Measurements from ENCODE around the gene MT3.
A peak's percentile ranks its signal among the peaks of the same experiment; 100 is the strongest.

- TF ChIP-seq, protein P1, sequence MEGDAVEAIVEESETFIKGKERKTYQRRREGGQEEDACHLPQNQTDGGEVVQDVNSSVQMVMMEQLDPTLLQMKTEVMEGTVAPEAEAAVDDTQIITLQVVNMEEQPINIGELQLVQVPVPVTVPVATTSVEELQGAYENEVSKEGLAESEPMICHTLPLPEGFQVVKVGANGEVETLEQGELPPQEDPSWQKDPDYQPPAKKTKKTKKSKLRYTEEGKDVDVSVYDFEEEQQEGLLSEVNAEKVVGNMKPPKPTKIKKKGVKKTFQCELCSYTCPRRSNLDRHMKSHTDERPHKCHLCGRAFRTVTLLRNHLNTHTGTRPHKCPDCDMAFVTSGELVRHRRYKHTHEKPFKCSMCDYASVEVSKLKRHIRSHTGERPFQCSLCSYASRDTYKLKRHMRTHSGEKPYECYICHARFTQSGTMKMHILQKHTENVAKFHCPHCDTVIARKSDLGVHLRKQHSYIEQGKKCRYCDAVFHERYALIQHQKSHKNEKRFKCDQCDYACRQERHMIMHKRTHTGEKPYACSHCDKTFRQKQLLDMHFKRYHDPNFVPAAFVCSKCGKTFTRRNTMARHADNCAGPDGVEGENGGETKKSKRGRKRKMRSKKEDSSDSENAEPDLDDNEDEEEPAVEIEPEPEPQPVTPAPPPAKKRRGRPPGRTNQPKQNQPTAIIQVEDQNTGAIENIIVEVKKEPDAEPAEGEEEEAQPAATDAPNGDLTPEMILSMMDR (IDR thresholded peaks at IDR 0.05 in 4 of 5, conservative IDR thresholded peaks at IDR 0.05 in 1 of 5), result no peak
- peak; percentile 88 to 91 for TF ChIP-seq POLR2A (IDR thresholded peaks at IDR 0.05)
Measured at GRCh38 chr16:56625140-56625942, 36.0 kb downstream of the MT3 start, which contains the start of gene MT1E.

All from gastrocnemius medialis (tissue), 4 donors.